Prostate gland (tissue), 2 donors: ENCODE measurements around the gene PCBP1.

Experiments used
- POLR2A ChIP-seq: fragments of 450-650 bp; IDR thresholded peaks from one replicate; pipeline ENCODE4 v1.6.1; 2016; ENCODE audit warnings: antibody characterized with exemption, mild to moderate bottlenecking
- TF ChIP-seq, protein P1 (sequence below), 4 experiments: fragments of 200-600 bp in 2 of 4; fragments of 450-650 bp in 2 of 4; sonication (generic) in 2 of 4; IDR thresholded peaks; 1 replicate in 3 of 4; 2 replicates in 1 of 4; pipeline ENCODE4 v1.5.1; 2016 to 2019; ENCODE audit warnings: antibody characterized with exemption in 4 of 4, mild to moderate bottlenecking in 2 of 4, moderate library complexity in 2 of 4

DNA sequence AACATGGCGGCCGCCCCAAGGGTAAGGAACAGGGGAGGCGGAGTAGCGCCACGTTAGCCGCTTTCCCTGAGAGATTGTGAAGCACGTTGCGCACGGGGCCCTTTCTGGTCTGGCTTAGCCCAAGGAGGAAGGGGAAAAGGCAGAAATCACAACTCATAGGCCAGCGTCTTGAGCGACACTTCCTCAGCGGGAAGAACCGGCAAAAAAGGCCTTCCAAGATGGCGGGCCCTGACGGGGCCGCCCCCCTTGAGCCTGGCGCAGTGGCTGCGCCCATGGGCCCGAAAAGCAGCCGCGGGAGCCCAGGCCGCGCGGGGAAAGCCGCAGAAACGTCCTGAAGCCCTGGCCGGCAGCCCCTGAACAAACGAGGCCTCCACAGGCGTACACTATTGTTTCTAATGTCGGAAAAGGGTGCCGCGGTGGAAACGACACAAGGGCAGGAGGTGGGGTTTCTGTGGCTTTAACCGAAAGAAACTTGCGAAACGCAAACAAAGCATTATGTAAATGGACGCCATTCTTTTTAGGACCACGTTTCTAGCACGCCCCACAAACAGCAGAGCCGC is 919 bp upstream of the PCBP1 start:
- TF ChIP-seq POLR2A = no peak
- TF ChIP-seq, protein P1, sequence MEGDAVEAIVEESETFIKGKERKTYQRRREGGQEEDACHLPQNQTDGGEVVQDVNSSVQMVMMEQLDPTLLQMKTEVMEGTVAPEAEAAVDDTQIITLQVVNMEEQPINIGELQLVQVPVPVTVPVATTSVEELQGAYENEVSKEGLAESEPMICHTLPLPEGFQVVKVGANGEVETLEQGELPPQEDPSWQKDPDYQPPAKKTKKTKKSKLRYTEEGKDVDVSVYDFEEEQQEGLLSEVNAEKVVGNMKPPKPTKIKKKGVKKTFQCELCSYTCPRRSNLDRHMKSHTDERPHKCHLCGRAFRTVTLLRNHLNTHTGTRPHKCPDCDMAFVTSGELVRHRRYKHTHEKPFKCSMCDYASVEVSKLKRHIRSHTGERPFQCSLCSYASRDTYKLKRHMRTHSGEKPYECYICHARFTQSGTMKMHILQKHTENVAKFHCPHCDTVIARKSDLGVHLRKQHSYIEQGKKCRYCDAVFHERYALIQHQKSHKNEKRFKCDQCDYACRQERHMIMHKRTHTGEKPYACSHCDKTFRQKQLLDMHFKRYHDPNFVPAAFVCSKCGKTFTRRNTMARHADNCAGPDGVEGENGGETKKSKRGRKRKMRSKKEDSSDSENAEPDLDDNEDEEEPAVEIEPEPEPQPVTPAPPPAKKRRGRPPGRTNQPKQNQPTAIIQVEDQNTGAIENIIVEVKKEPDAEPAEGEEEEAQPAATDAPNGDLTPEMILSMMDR (IDR thresholded peaks at IDR 0.05) = no peak
